GM18499 (cell line): ENCODE data around the gene AFDN.

Experiments used
- ATAC-seq: cut with Tn5 transposase; IDR thresholded peaks from one replicate; pipeline ENCODE4 v1.9.1; 2021; ENCODE audit warnings: moderate number of reproducible peaks; ENCODE audit not compliant: insufficient read depth, unreplicated experiment

The AFDN gene

DNA sequence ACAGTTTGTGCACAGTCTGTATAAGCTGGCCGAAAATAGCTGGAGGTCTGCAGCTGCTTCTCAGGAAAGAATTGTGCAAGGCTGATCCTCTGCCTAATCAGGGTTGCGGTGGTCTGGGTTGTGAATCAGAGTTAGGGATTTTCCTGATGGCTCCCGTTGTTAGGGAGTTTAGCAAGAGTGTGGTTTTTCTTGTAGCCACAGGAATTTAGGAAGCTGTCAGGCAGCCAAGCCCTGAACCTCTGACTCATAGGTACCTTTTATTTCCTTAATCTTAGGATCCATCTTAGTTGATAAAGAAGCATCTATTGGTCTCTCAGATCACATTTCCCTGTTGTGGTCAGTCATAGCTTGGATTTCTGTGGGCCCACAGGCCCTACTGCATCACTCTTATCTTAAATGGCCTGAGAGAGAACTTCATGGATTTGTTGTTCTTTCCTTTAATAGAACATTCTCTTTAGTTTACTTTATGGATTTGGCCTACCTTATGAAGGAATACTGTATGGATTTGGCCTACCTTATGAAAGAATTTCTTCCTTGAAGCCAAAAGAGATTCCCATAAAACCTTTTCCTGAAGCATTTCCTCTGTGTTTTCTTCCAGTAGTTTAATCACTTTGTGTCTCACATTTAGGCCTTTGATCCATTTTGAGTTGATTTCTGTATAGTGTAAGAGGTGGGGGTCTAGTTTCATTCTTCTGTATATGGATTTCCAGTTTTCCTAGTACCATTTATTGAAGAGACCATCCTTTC is 181.1 kb downstream of the AFDN start:
- ATAC-seq = no peak

DNA sequence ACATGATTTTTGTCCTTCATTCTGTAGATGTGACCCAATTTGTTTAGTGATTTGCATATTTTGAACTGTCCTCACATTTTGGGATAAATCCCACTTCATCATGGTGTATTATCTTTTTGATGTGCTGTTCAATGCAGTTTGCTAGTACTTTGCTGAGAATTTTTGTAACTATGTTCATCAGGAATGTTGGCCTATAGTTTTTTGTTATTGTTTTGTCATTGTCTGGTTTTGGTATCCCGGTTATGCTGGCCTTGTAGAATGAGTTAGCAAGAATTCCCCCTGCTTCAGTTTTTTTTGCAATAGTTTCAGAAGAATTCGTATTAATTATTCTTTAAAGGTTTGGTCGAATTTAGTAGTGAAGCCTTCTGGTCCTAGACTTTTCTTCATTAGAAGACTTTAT is 182.6 kb downstream of the AFDN start:
- ATAC-seq = no peak

DNA sequence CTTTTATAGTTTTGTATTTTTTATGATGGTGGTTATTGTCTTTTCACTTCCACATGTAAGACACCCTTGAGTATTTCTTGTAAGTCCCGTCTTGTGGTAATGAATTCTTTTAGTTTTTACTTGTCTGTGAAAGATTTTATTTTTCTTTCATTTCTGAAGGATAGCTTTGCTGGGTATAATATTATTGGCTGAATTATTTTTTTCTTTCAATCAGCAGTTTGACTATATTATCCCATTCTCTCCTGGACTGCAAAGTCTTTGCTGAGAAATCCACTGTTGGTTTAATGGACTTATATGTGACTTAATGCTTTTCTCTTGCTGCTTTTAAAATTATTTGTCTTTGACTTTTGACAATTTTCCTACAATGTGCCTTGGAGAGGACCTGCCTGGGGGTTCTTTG is 184.6 kb downstream of the AFDN start:
- no peak for ATAC-seq

DNA sequence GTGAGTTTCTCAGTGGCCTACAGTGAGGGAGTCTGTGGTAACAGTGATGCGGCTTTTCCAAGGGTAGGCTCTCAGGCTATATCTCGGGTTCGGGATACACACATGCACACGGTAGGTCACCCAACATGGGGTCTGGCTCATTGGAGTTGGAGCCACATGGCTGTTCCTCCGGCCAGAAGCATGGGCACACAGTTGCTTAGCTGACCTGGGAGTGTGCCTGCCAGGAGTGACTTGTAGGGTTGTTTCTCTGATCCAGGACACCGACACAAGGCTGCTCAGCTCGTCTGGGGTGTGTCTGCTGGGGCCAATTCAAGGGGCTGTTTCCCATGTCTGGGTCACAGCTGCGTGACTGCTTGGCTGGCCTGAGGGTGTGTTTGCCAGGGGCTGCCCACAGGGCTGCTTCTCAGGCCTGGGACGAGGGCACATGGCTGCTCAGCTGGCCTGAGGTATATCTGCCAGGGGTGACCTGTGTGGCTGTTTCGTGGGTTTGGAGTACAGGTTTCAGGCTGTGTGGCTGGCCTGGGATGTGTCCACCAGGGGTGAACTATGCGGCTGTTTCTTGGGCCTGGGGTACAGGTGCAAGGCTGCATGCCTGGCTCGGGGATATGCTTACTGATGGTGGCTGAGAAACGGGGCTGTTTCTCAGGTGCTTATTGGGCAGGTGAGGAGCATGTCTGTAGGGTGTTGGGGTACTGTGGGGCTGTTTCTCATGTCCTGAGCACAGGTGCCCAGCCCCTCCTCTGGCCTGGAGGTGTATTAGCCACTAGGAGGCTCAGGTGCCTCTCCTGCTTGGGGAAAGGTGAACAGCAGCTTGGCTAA is 185.9 kb downstream of the AFDN start:
- ATAC-seq = no peak

DNA sequence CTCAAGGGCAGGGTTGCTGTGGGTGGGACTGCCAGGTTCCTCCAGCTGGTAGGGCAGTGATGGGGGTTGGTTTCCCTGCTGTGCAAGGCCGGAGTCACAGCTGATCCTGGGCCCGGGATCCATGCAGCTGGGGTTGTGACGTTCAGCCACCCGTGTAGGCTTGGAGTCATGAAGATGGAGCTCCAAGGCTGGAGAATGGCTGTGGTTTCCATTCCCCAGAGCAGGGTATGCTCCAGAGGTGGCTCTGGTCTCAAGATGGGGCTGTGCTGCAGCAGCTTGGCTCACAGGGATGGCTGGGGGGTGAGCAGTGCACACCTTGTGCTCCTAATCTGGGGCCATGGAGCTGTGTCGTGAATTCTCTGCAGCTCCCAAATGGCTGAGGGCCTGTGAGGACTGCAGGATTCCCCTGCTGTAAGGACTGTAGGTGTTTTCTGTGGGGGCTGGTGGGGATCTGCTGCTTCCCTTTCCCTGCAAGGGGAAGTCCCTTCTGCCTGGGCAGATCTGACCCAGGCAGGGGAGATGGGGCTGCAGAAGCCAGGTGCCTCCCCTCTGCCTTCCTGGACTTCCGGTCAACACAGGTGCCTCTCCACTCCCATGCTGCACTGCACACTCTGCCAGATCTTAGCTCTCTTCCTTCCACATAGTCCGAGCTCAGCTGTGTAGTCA is 186.7 kb downstream of the AFDN start:
- ATAC-seq = no peak

DNA sequence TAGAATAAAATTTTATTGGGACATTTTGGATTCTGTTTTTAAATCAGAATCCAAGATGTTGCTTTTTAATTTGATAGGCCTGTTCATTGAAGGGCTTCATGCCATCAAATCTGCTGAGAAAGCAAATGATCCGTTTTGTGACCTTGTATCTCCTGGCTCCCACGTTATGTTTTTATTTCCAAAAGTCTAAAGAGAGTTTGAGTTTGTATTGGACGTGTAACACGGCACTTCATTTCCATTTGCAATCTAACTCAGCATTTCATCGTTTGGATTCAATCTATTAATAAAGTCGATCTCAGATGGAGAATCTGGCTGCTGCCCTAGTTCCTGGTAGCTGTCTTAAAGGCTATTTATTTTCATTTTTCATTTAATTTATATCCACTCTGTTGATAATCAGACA is 187.7 kb downstream of the AFDN start:
- no peak for ATAC-seq

DNA sequence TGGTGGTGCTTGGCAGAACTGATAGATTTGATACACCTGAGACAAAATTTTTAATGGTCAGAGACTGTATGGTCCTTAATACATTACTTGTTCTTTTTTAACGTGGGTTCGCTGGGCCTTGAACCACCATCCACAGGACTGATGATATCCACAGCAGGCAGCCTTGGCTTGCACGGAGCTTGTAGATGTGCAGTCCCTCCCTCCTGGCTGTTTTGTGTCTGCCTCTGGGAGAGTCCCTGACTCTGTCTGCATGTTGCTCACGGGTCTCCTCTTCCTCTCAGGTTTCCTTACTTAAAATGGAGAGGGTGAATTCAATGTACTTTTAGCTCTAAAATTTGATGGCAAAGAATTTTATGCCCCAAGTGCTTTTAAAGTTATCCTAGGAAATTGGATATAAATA is 188.3 kb downstream of the AFDN start:
- no peak for ATAC-seq

DNA sequence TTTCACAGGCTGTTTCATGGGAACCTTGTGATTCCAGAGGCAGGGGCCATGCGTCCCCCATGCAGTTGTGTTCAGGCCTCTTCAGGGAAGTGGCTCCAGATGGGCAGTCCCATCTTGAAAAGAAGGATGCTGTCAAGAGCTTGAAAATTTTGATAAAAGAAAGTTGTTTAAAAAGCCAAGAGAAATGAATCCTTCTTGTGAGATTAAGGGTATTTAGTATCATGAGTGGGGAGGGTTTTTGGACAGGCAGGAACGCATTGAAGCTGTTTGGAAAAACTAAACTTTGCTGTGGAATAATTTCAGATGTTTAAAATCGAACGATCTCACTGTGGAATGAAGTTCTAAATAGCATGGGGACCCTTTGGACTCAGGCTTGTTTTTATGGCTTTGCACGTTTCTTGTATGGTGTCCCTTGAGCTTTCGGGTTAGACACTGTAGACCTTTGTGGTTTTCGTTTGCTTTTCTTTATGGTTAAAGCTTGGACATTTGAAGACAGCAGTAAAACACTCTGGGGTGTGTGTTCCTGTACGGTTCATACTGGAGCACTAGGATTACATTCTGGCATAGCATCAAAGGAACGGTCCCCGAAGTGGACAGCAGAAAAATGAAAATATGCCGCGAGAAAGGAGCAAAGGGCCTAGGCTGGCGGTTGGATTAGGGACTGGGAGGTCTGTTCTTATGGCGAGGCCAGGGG is 188.9 kb downstream of the AFDN start:
- no peak for ATAC-seq

DNA sequence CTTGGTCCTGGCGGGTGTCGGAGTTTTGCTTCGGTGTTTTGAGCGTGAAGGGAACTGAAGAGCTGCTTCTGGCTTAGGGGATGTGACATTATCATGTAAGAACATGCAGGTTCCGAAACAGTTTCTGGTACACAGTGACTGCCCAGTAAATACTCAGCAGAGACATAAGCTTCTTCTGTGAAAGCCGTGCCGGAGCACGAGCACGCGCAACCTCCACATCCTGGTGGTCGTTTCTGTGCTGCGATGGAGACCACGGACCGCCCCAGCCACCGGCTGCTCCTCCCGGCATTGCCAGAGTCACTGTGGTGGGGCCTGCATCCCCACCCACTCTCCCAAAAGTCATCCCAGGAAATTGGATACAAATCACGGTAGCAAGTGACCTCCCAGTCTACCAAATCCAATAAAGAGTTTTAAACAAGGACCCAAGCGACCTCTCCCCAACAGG is 189.5 kb downstream of the AFDN start:
- ATAC-seq = no peak

DNA sequence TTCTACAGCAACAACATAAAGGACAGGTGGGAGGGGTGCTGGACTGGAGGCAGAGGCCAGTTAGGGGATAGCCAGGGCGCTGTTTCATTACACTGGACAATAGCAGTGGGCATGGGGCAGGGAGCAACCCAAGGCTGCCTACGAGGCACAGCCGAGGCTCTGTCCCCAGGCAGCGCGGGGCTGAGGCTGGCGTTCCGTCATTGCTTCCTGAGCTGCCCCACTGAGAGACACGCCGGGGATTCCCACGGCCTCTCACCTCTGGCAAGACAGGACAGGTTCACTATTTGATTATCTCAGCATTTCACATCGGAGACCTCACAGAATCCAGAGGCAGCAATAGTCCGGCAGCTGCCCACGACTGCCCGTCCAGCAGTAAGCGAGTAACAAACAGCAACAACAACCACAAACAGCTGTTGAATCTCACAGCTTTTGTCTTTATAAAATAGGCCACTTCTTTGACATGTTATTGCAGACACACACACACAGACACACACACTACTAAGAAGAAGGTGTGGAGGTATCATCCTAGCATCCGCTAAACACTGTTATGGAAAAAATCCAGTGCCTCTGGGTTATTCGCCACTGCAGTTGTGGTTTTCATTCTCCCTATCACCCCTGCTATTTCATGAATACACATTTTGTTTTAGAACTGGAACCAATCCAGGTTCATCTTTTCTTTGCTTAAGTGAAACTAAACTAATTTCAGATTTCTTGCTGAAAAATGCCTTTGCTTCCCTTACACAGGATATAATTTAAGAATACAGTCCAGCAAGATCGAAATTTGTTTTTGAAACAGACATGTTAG is 190.2 kb downstream of the AFDN start:
- no peak for ATAC-seq

DNA sequence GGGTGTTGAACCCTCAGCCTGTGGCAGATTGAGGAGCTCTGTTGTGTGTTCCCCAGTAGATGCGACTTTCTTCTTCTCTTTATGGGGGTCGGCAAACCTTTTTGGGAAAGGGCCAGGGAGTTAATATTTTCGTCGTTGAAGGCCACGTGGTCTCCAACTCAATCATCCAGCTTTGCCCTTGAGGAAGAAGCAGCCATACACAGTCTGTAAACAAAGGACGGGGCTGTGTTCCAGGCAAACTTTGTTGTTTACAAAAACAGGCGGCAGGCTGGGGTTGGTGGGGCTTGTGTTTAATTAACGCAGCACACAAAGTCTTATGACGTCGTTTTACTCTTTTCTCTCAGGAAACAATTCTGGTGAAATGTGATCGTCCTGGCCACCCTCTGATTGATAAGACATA is 190.9 kb downstream of the AFDN start:
- ATAC-seq = no peak

DNA sequence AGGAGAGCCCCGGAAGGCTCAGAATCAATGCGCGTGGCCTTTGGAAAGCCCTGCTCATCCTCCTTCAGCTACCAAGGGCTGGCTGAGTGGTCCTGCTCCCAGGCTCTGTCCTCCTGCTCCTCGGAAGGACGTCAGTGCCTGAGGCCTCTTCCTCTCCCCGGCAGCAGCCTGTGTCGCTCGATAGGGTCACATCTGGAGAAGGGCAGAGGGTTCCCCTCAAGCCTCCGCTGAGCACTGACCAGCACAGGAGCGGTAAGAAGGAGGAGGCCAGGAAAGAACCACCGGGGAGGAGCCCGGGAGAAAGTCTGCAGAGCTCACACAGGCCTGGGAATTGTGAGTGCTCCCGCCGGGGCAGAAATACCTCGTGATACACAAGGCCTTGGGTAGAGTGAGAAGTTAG is 192.0 kb downstream of the AFDN start:
- ATAC-seq = no peak

DNA sequence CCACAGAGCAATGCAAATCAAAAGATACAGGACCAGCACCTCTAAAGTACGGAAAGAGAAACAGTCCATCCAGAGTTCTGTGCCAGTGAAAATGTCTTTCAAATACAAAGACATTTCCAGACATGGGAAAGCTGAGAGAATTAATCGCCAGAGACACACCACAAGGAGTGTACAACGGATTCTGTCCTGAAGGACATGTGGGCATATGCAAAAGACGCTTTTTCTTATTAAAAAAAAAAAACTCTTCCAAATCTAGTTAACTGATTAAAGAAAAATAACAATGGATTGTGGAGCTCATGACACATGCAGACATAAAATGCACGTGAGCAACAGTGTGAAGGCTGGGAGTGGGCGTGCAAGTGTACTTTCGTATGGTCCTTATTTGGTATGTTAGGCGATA is 193.5 kb downstream of the AFDN start:
- ATAC-seq = no peak

DNA sequence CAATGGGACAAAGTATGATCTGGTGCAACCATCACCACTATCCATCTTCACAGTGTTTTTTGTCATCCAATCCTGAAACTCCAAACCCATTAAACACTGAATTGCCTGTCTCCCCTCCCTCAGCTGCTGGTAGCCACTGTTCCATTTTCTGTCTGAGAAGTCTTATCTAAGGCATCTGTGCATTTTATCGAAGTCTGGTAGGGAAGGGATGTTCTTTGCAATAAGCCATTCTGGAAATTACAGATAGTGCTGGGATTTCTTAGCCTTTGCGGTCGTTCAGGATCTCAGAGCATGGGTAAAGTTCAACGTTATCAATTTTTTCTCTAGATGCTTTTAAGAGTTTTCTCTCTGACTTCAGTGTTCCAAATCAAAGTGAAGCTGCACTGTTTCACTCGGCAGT is 194.9 kb downstream of the AFDN start:
- no peak for ATAC-seq
